ENCODE measurements around the gene NRGN.

- TF ChIP-seq CTCF (IDR thresholded peaks at IDR 0.05) (no peak), POLR2A (IDR thresholded peaks at IDR 0.05) (no peak), EP300 (IDR thresholded peaks at IDR 0.05) (no peak), POLR2AphosphoS5 (IDR thresholded peaks at IDR 0.05) (no peak)
Measured at GRCh38 chr11:124756033-124756752, 16.5 kb downstream of the NRGN start.

All from gastroesophageal sphincter (tissue), 3 donors.